Sigmoid colon (tissue), 4 donors: ENCODE results near the gene MAPK7.

ENCODE experiments used
- POLR2A ChIP-seq, 2 donors: fragments of 450-650 bp; IDR thresholded peaks; one replicate each; pipeline ENCODE4 v1.6.1; 2016; ENCODE audit warnings: antibody characterized with exemption in 2 of 2, mild to moderate bottlenecking in 2 of 2, moderate library complexity in 2 of 2
- POLR2AphosphoS5 ChIP-seq, 4 donors: sonication (generic); formaldehyde crosslinking; IDR thresholded peaks; one replicate each; pipeline ENCODE4 v1.6.1; 2017; ENCODE audit warnings: antibody characterized with exemption in 4 of 4
- TF ChIP-seq, protein P1 (sequence below), 4 experiments: fragments of 450-650 bp in 3 of 4; fragments of 200-600 bp in 1 of 4; IDR thresholded peaks; one replicate each; pipeline ENCODE4 v1.5.1; 2016 to 2019; ENCODE audit warnings: antibody characterized with exemption in 4 of 4, mild to moderate bottlenecking in 3 of 4, moderate library complexity in 2 of 4

DNA sequence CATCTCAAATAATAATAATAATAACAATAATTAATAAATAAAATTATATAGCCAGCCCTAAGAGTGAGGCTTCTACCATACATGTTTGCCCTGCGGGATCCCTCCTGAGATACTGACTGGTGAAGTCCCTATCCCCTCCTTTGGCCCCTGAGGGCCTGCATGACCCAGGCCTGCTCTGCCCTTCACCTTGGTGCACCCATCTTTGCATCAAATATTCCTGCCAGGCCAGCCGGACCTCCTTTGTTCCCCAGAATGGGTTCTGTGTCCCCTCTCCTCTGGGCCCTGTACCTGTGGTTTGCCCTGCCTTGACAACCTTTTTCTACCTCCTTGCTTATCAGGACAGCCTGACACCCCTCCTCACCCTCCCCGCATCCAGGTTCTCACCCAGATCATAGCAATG lies 30.8 kb downstream of the MAPK7 start:
- TF ChIP-seq, protein P1, sequence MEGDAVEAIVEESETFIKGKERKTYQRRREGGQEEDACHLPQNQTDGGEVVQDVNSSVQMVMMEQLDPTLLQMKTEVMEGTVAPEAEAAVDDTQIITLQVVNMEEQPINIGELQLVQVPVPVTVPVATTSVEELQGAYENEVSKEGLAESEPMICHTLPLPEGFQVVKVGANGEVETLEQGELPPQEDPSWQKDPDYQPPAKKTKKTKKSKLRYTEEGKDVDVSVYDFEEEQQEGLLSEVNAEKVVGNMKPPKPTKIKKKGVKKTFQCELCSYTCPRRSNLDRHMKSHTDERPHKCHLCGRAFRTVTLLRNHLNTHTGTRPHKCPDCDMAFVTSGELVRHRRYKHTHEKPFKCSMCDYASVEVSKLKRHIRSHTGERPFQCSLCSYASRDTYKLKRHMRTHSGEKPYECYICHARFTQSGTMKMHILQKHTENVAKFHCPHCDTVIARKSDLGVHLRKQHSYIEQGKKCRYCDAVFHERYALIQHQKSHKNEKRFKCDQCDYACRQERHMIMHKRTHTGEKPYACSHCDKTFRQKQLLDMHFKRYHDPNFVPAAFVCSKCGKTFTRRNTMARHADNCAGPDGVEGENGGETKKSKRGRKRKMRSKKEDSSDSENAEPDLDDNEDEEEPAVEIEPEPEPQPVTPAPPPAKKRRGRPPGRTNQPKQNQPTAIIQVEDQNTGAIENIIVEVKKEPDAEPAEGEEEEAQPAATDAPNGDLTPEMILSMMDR (IDR thresholded peaks at IDR 0.05) = no peak
- TF ChIP-seq POLR2AphosphoS5 (IDR thresholded peaks at IDR 0.05) (no peak), POLR2A (IDR thresholded peaks at IDR 0.05) (no peak)
